Endothelial cell of umbilical vein (primary cell): ENCODE results near the gene HGF. TPM values are rescaled to one million over a fixed set of nuclear protein-coding genes. Genes with fewer than 3 reads are reported as not detected.

ENCODE experiments used
- BruUV-seq: library from RNA; stranded (reverse); fragments of 400-500 nt; replicated peaks from 2 replicates; lab custom pipeline; 2021; lab: Mats Ljungman, UMichigan
- CTCF ChIA-PET: fragments of 300-600, 350-600 bp; sonication (Branson Sonifier 250); formaldehyde crosslinking; loops from one replicate; lab custom pipeline; 2021; ENCODE audit warnings: antibody characterized with exemption, inconsistent platforms; lab: Charles Lee
- POLR2A ChIA-PET: fragments of 300-600, 350-600 bp; sonication (Branson Sonifier 250); formaldehyde crosslinking; loops from one replicate; lab custom pipeline; 2021; ENCODE audit warnings: antibody characterized with exemption, inconsistent platforms; lab: Charles Lee
- DNase-seq: peaks from one replicate; pipeline ENCODE4 v3.0.0-alpha.2; 2011; ENCODE audit warnings: low read depth, low spot score
- FAIRE-seq: peaks from 2 replicates; lab custom pipeline; 2011; peaks lifted over from hg19 to GRCh38; lab: Jason Lieb, UNC
- H2AFZ ChIP-seq: 2 replicates; pipeline ENCODE4 v1.6.0; 2012; ENCODE audit warnings: low read depth, low read length, control low read depth, inconsistent platforms
- H3K27ac ChIP-seq: 2 replicates; pipeline ENCODE4 v1.5.1; 2011; ENCODE audit warnings: low read depth, mild to moderate bottlenecking, control low read depth, low read length, moderate library complexity; ENCODE audit not compliant: insufficient read depth
- H3K27me3 ChIP-seq, 2 experiments: 2 replicates each; pipeline versions ENCODE4 v1.6.0 to v1.6.1; 2011; ENCODE audit warnings: low read length in 2 of 2, mixed read lengths in 1 of 2; ENCODE audit not compliant: control insufficient read depth in 2 of 2, insufficient read depth in 2 of 2
- H3K36me3 ChIP-seq, 2 experiments: 2 replicates in 1 of 2; 3 replicates in 1 of 2; pipeline ENCODE4 v1.5.1; 2011; ENCODE audit warnings: low read length in 2 of 2, mild to moderate bottlenecking in 1 of 2, moderate library complexity in 1 of 2; ENCODE audit not compliant: control insufficient read depth in 2 of 2, insufficient read depth in 2 of 2; ENCODE audit errors: extremely low read depth in 1 of 2
- H3K4me1 ChIP-seq: 3 replicates; pipeline ENCODE4 v1.5.1; 2011; ENCODE audit warnings: mild to moderate bottlenecking, low read length; ENCODE audit not compliant: control insufficient read depth, insufficient read depth; ENCODE audit errors: extremely low read depth
- H3K4me2 ChIP-seq: 2 replicates; pipeline ENCODE4 v1.6.1; 2011; ENCODE audit warnings: low read length, control low read depth, mixed read lengths; ENCODE audit not compliant: insufficient read depth
- H3K4me3 ChIP-seq, 3 experiments: fragments of 200-600 bp in 1 of 3; sonication (generic), shearing (Covaris generic) in 1 of 3; replicated peaks in 1 of 3; 2 replicates each; pipeline ENCODE4 v1.5.1; 2011 to 2016; ENCODE audit warnings: control low read depth in 3 of 3, low read length in 3 of 3, mild to moderate bottlenecking in 2 of 3, inconsistent platforms in 1 of 3, low read depth in 1 of 3, moderate library complexity in 1 of 3; ENCODE audit not compliant: insufficient read depth in 1 of 3
- H3K79me2 ChIP-seq: 2 replicates; pipeline ENCODE4 v1.6.0; 2012; ENCODE audit warnings: low read length, inconsistent platforms; ENCODE audit not compliant: control insufficient read depth, insufficient read depth
- H3K9ac ChIP-seq: replicated peaks from 2 replicates; pipeline ENCODE3; 2011; ENCODE audit warnings: low read length, control low read depth; ENCODE audit not compliant: insufficient read depth; ENCODE audit errors: extremely low read depth
- H3K9me1 ChIP-seq: replicated peaks from 3 replicates; pipeline ENCODE4 v1.6.0; 2011; ENCODE audit warnings: mild to moderate bottlenecking, low read length; ENCODE audit not compliant: control insufficient read depth, insufficient read depth; ENCODE audit errors: extremely low read depth
- H3K9me3 ChIP-seq: replicated peaks from 2 replicates; pipeline ENCODE4 v1.5.1; 2012; ENCODE audit warnings: low read length, inconsistent platforms; ENCODE audit not compliant: control insufficient read depth, insufficient read depth
- H4K20me1 ChIP-seq: replicated peaks from 2 replicates; pipeline ENCODE3; 2011; ENCODE audit warnings: mild to moderate bottlenecking, low read length; ENCODE audit not compliant: control insufficient read depth, insufficient read depth; ENCODE audit errors: extremely low read depth
- CTCF ChIP-seq, 2 donors: IDR thresholded peaks; 1 replicate in 1 of 2; 2 replicates in 1 of 2; pipeline ENCODE4 v1.5.1; 2011; ENCODE audit warnings: low read length in 2 of 2, mild to moderate bottlenecking in 2 of 2, moderate library complexity in 2 of 2, control low read depth in 1 of 2, inconsistent platforms in 1 of 2, low read depth in 1 of 2; ENCODE audit not compliant: insufficient read depth in 1 of 2; ENCODE audit errors: extremely low read depth in 1 of 2
- EZH2 ChIP-seq: IDR thresholded peaks from 2 replicates; pipeline ENCODE4 v1.6.1; 2012; ENCODE audit warnings: borderline replicate concordance, low read depth, mild to moderate bottlenecking, moderate library complexity, low read length, inconsistent platforms; ENCODE audit not compliant: severe bottlenecking
- FOS ChIP-seq: IDR thresholded peaks from 2 replicates; pipeline ENCODE4 v1.6.1; 2011; ENCODE audit warnings: mild to moderate bottlenecking, low read length, moderate library complexity, borderline replicate concordance; ENCODE audit not compliant: insufficient read depth
- GATA2 ChIP-seq: IDR thresholded peaks from 2 replicates; pipeline ENCODE4 v1.7.0; 2011; ENCODE audit warnings: low read depth, mild to moderate bottlenecking, moderate library complexity, mixed read lengths, low read length; ENCODE audit not compliant: insufficient read length, insufficient read depth
- JUN ChIP-seq: IDR thresholded peaks from 2 replicates; pipeline ENCODE4 v1.6.1; 2011; ENCODE audit warnings: borderline replicate concordance, low read depth; ENCODE audit not compliant: insufficient read length, insufficient read depth
- MYC ChIP-seq: IDR thresholded peaks from one replicate; pipeline ENCODE4 v1.6.1; 2011; ENCODE audit warnings: mild to moderate bottlenecking, low read depth, low read length
- POLR2A ChIP-seq: IDR thresholded peaks from 2 replicates; pipeline ENCODE4 v1.6.1; 2012; ENCODE audit warnings: low read depth, mild to moderate bottlenecking, control low read depth, low read length
- POLR2AphosphoS5 ChIP-seq: IDR thresholded peaks from 2 replicates; pipeline ENCODE4 v1.6.1; 2012; ENCODE audit warnings: low read depth, mild to moderate bottlenecking, control low read depth, low read length, moderate library complexity; ENCODE audit not compliant: insufficient read depth
- dilution Hi-C: fragments of 300-500 bp; cut with MboI; formaldehyde crosslinking; loops from one replicate; pipeline ENCODE4 v1.15.0; 2019; ENCODE audit warnings: low sequenced_read_pairs; ENCODE audit not compliant: extremely low pct_ligation_motif_present
- intact Hi-C: fragments of 100-400 bp; cut with micrococcal nuclease; formaldehyde crosslinking; loops from one replicate; pipeline ENCODE4 v1.10.0; 2022
- polyA plus RNA-seq, 4 experiments: library from polyadenylated mRNA; depleted of rRNA in 3 of 4; stranded (reverse) in 3 of 4; unstranded in 1 of 4; fragments of >200 nt; gene quantifications; 2 replicates each; pipeline versions ENCODE4 v1.2.1 to v1.2.3, GENCODE V29; 2011 to 2012; ENCODE audit warnings: missing spikeins in 1 of 4
- total RNA-seq: library from RNA; stranded (reverse); gene quantifications from 2 replicates; pipeline ENCODE4 v1.2.3, GENCODE V29; 2021
- TF ChIP-seq, protein P1 (sequence below): IDR thresholded peaks from 2 replicates; pipeline ENCODE4 v1.6.1; 2011; ENCODE audit not compliant: insufficient read depth, insufficient read length

The HGF gene
- total and polyA plus RNA-seq, 2 donors (not counting 3 experiments of a cell fraction or from before 2014, with no cell fraction given): 0.15 to 0.18 TPM

GRCh38 chr7:81693080-81693479, 76.8 kb downstream of the HGF start:
- intact Hi-C loops (no loop called here), dilution Hi-C loops (no loop called here)
- H3K4me3 ChIP-seq: no peak overlapping the region
- H3K4me2 ChIP-seq: no peak overlapping the region
- no peaks in the 10 kb centered on the region for H3K36me3 ChIP-seq
- H3K9me3 ChIP-seq: no peaks in the 10 kb centered on the region
- no peaks in the 10 kb centered on the region for H4K20me1 ChIP-seq
- no peak overlapping the region for H2AFZ ChIP-seq
- H3K4me1 ChIP-seq: peaks cover 5% of the 10 kb centered on the region
- H3K79me2 ChIP-seq: no peaks in the 10 kb centered on the region
- TF ChIP-seq EZH2 (no peak), POLR2AphosphoS5 (no peak), CTCF (IDR thresholded peaks at IDR 0.05; ENCODE audit: extremely low read depth in 1 of 2, insufficient read depth in 1 of 2, low read depth in 1 of 2, low read length in 2 of 2) (no peak), GATA2 (no peak), FOS (no peak), POLR2A (no peak), JUN (no peak), MYC (no peak)
- TF ChIP-seq, protein P1, sequence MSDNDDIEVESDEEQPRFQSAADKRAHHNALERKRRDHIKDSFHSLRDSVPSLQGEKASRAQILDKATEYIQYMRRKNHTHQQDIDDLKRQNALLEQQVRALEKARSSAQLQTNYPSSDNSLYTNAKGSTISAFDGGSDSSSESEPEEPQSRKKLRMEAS: no peak
- no peak overlapping the region for H3K9ac ChIP-seq
- H3K27me3 ChIP-seq: no peaks in the 10 kb centered on the region
- DNase-seq (no peak), FAIRE-seq (no peak)
- H3K27ac ChIP-seq: no peak overlapping the region
- CTCF ChIA-PET: interaction anchor here (1.0 to 1.2 kb wide), 2 partner anchors 8 to 22 kb away, joined by 3 read pairs; no protein-coding TSS in a partner anchor
- no TSS peak for BruUV-seq
- POLR2A ChIA-PET: no interaction called here
- H3K9me1 ChIP-seq: no peaks in the 10 kb centered on the region
